Brain microvascular endothelial cell (primary cell): ENCODE results near the gene ERC2.
"Not testable (repeated sequence)": the region's sequence is repeated elsewhere in the genome, so short reads cannot be mapped to it uniquely, and the experiment has no call there.

Source experiments
- DNase-seq: peaks from one replicate; pipeline ENCODE4 v3.0.0-alpha.2; 2020
- H3K27ac ChIP-seq: fragments of 250-450 bp; sonication (Bioruptor Pico); 2 replicates; pipeline ENCODE4 v1.5.1; 2020; ENCODE audit warnings: mild to moderate bottlenecking, moderate library complexity
- H3K27me3 ChIP-seq: fragments of 250-450 bp; sonication (Bioruptor Pico); replicated peaks from 2 replicates; pipeline ENCODE4 v1.5.1; 2020; ENCODE audit warnings: mild to moderate bottlenecking
- H3K36me3 ChIP-seq: fragments of 250-450 bp; sonication (Bioruptor Pico); replicated peaks from 2 replicates; pipeline ENCODE4 v1.5.1; 2020; ENCODE audit warnings: mild to moderate bottlenecking
- H3K4me3 ChIP-seq: 2 replicates; pipeline ENCODE4 v1.5.1; 2011; ENCODE audit warnings: low read depth, mild to moderate bottlenecking, control low read depth, low read length, moderate library complexity
- CTCF ChIP-seq: IDR thresholded peaks from 2 replicates; pipeline ENCODE4 v1.5.1; 2011; ENCODE audit warnings: low read depth, mild to moderate bottlenecking, moderate library complexity, low read length, control low read depth, inconsistent platforms; ENCODE audit errors: missing control alignments
- in situ Hi-C: cut with HindIII; loops from 2 replicates; pipeline ENCODE4 v1.10.0; 2017; ENCODE audit warnings: low sequenced_read_pairs, low pct_ligation_motif_present

ERC2 gene

GRCh38 chr3:56275120-56275519, 193.1 kb downstream of the ERC2 start:
- no peak for DNase-seq
- Histone ChIP-seq H3K27ac (no peak overlapping the region), H3K4me3 (no peak overlapping the region), H3K36me3 (no peaks in the 10 kb centered on the region), H3K27me3 (no peaks in the 10 kb centered on the region)
- in situ Hi-C loops = no loop called here
- TF ChIP-seq CTCF = no peak

- in situ Hi-C loops = no loop called here
- H3K27me3 ChIP-seq = no peaks in the 10 kb centered on the region
- H3K36me3 ChIP-seq = no peaks in the 10 kb centered on the region
- no peak for TF ChIP-seq CTCF
- H3K27ac ChIP-seq = no peak overlapping the region
- H3K4me3 ChIP-seq = no peak overlapping the region
- DNase-seq = no peak
Measured at GRCh38 chr3:56269755-56270535, 198.3 kb downstream of the ERC2 start.

GRCh38 chr3:56268616-56269383, 199.5 kb downstream of the ERC2 start:
- H3K4me3 ChIP-seq = no peak overlapping the region
- no peak for DNase-seq
- H3K36me3 ChIP-seq = no peaks in the 10 kb centered on the region
- no peak overlapping the region for H3K27ac ChIP-seq
- H3K27me3 ChIP-seq = no peaks in the 10 kb centered on the region
- no peak for TF ChIP-seq CTCF
- in situ Hi-C loops = no loop called here

DNA sequence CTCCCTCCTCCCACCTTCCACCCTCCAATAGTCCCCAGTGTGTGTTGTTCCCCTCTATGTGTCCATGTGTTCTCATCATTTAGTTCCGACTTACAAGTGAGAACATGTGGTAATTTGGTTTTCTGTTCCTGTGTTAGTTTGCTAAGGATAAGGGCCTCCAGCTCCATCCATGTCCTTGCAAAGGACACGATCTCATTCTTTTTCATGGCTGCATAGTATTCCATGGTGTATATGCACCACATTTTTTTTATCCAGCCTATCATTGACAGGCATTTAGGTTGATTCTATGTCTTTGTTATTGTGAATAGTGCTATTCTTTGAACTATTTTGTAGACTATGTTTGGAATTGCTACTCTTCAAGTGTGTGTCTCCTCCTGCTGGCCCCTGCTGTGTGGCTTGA, 206.4 kb downstream of the ERC2 start:
- H3K36me3 ChIP-seq, DNase-seq, in situ Hi-C loops, H3K27ac ChIP-seq, H3K27me3 ChIP-seq, H3K4me3 ChIP-seq: not testable (repeated sequence)

DNA sequence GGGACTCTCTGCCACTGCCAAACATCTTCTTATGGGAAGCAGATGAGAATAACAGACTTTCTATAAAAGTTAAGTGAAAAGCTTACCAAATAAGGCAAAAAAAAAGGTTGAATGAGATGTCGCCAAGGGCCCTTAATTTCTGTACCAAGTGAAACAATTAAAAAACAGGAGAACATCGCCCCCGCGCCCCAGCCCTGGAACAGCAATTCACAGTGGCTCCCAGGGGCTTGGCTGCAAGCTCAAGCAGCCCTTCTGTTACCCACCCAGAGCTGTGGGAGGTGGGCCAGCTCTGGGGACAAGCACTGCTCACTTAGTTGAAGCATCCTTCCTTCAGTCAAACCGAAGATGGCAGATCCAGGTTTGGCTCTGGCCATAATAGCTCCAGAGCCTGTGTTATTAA, 208.0 kb downstream of the ERC2 start:
- Histone ChIP-seq H3K27ac (no peak overlapping the region), H3K36me3 (no peaks in the 10 kb centered on the region), H3K27me3 (no peaks in the 10 kb centered on the region), H3K4me3 (no peak overlapping the region)
- no peak for TF ChIP-seq CTCF
- in situ Hi-C loops = no loop called here
- no peak for DNase-seq

DNA sequence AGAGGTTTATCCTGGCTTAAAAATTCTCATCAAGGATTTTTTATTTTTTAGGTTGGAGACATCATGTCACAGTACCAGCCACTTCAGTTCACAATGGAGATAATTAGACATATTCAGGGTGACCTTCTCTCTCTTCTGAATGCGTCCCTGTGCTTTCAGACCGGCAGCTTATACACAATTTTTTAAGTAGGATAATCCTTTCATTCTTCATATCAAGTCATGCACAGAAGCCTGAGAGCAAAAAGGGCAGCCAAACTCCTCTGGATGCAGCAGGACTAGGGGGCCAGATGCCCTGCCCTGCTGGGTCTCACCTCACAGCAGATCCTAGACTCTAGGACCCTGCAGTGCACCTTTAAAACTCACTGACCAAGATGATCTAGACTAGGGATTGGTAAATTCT, 210.4 kb downstream of the ERC2 start:
- H3K27ac ChIP-seq = no peak overlapping the region
- no peaks in the 10 kb centered on the region for H3K36me3 ChIP-seq
- in situ Hi-C loops = no loop called here
- no peak overlapping the region for H3K4me3 ChIP-seq
- no peak for DNase-seq
- H3K27me3 ChIP-seq = no peaks in the 10 kb centered on the region
- no peak for TF ChIP-seq CTCF
